Choroid plexus epithelial cell (primary cell): ENCODE measurements around the gene SIX1.
A peak's percentile ranks its signal among the peaks of the same experiment; 100 is the strongest.

Experiments
- DNase-seq: peaks from one replicate; pipeline ENCODE4 v3.0.0-alpha.2; 2010; ENCODE audit warnings: low read depth
- H3K4me3 ChIP-seq: 2 replicates; pipeline ENCODE4 v1.5.1; 2011; ENCODE audit warnings: low read depth, mild to moderate bottlenecking, control low read depth, low read length, moderate library complexity
- TF ChIP-seq, protein P1 (sequence below): conservative IDR thresholded peaks from 2 replicates; pipeline ENCODE4 v1.5.1; 2011; ENCODE audit warnings: low read depth, mild to moderate bottlenecking, control low read depth, inconsistent platforms, low read length, moderate library complexity

SIX1 gene

DNA sequence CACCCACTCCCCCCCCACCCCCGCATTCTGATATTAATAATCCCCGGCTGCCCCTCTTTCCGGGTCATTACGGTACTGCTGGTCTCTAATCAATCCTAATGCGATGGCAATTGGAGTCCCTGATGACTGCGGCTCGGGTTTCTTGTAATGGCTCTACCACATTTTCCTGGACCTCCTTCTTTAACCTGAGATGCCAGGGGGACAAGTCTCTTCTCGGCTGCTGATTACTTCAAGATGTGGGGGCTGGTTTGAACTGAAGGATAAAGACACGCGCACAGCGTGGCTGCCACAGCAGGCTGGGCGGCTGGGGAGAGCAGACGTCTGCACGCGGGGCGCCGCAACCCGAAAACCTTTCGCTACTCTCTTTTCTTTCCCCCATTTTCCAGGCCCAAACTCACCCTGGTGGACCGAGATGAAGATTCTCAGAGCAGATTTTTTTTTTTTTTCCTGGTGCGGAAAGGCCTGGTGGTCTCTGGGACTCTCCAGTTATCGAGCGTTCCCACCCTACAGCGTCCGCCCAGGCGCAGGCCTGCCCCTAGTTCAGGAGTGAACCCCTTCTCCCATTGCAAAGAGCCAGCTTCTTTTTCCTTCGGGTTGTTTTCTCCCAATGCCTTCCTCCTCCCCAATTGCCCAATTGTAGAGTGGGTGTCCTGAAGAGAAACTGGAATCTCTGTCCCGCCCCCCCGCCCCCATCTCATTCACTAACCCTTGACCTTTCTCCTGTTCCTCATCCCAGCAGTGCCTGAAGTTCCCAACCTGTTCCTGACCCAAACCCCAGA lies 6.0 kb upstream of the SIX1 start:
- TF ChIP-seq, protein P1, sequence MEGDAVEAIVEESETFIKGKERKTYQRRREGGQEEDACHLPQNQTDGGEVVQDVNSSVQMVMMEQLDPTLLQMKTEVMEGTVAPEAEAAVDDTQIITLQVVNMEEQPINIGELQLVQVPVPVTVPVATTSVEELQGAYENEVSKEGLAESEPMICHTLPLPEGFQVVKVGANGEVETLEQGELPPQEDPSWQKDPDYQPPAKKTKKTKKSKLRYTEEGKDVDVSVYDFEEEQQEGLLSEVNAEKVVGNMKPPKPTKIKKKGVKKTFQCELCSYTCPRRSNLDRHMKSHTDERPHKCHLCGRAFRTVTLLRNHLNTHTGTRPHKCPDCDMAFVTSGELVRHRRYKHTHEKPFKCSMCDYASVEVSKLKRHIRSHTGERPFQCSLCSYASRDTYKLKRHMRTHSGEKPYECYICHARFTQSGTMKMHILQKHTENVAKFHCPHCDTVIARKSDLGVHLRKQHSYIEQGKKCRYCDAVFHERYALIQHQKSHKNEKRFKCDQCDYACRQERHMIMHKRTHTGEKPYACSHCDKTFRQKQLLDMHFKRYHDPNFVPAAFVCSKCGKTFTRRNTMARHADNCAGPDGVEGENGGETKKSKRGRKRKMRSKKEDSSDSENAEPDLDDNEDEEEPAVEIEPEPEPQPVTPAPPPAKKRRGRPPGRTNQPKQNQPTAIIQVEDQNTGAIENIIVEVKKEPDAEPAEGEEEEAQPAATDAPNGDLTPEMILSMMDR: no peak
- DNase-seq: no peak
- no peak overlapping the region for H3K4me3 ChIP-seq

DNA sequence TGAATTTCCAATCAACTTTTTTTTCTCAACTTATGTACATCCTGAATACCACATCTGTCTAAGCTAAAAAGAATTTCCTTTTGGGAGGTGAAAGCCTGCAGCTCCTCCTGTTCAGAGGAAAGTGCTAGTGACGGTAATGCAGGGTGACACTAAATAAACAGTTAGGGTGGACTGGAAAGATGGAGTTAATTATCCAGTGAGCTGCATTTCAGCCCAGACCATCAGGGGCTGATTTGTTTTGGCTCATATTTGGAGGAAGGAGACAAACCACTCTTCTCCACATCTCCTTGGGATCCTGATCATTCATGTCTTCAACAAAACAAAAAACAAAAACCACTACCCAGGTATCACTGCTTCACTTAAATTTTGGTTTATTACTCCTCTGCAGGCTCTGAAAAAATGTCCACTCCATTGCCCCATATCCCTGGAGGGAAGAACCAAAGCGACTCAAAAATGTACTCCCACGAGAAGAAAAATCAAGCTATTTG lies 5.1 kb upstream of the SIX1 start:
- H3K4me3 ChIP-seq: no peak overlapping the region
- TF ChIP-seq, protein P1: no peak
- no peak for DNase-seq

DNA sequence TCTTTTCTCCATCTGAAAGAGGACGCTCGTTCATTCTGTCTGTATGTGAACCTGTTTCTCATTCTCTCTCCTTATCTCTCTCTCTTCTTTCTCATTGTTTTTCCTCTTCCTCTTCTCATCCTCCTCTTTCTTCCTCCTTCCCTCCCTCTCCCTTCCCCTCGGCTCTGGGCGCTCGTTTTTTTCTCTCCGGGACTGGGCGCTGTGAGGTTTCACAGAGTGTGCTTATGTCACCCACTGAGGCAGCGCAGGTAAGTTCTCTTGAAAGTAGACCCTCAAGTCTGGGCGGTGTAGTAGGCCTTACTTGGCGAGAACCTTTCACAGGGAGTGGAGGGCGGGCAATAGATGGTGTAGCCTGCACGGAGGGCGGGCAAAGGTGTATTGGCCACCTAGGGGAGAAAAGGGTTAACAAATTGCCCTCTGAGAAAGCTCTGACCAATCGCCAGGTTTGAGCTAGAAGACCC lies 4.5 kb upstream of the SIX1 start:
- peak overlapping the region; percentile 58 for H3K4me3 ChIP-seq
- TF ChIP-seq, protein P1: no peak
- no peak for DNase-seq

DNA sequence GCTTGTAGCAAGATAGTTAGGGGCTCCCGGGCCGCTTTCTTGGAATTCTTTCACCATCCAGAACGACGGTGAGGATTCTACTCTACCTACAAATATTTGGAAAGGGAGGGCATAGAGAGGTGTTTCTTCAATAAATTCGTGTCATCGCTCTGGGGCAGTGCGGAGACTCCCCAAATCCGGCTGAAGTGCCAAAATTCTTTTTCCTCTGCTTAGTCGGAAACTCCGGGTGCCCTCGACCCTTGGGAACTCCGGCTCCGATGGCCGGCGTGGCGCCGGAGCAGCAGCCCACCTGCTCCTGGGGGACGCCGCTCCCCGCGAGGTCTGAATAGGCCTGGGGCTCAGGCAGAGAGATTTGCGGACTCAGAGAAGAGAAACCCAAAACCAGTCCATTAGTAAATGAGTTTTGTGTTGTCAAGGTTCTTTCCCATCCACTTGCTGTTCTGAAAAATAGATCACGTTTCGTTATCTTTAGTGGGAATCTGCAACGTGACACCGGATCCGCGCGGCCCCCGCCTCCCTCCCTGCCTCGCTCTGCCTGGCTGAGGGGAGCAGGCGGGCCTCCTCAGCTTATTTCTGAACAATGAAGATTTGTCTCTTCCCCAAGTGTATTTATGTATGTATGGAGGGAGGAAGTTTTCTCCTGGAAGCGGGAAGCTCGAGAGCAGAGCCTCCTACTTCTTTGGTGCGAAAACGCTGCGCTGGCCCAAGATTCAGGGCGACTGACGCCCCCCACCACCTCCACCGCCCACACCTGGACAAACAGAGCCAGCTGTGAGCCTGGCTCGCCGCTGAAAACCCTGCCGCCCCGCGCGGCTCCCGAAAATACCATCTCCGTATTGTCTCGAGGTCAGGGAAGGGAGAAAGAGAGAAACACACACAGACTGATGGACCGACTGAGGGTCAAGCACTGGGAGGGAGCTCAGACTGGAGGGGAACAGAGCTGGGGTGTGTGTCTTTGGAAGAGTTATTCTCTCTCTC lies 3.7 kb upstream of the SIX1 start:
- TF ChIP-seq, protein P1: no peak
- H3K4me3 ChIP-seq: peak overlapping the region; percentile 58
- peak; percentile 24 for DNase-seq

DNA sequence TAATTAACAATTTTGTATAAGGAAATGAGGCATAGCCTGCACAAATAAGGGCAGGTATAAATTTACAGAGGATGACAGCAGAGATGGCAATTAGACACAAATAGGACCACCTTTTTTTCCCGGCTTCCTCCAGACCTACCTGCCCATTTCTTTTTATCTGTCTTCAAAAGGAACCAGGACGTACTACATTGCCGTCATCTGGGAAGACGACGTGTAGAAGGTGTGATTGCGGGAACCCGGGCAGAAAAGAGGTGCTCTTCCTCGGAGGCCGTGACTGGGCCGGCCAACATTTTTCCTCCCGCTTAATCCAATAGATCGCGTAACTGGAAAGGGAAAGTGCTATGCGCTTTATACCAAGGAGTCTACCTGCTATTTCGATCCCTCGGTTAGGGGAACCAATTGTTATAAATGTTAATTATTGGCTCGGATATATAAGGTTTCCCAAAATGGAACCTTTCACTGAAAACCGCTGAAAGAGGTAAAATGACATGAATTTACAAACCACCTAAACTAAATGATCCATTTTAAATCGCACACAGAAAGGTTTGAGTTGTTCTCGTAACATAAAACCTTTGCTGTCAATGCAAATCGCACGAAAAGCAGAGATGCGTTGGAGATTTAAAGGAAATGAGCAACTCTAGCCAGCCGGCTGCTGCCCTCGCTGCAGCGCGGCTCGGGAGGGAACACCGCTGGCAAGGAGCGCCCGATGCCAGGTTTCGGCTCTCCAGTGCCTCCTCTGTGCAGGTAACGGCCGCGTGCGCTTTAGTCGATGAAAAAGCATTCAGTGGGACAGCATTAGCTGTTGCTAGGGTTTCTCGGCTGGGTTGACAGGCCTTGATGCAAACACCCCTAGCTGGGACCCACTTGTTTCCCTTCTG lies 2.8 kb upstream of the SIX1 start:
- H3K4me3 ChIP-seq: no peak overlapping the region
- no peak for DNase-seq
- TF ChIP-seq, protein P1: no peak

DNA sequence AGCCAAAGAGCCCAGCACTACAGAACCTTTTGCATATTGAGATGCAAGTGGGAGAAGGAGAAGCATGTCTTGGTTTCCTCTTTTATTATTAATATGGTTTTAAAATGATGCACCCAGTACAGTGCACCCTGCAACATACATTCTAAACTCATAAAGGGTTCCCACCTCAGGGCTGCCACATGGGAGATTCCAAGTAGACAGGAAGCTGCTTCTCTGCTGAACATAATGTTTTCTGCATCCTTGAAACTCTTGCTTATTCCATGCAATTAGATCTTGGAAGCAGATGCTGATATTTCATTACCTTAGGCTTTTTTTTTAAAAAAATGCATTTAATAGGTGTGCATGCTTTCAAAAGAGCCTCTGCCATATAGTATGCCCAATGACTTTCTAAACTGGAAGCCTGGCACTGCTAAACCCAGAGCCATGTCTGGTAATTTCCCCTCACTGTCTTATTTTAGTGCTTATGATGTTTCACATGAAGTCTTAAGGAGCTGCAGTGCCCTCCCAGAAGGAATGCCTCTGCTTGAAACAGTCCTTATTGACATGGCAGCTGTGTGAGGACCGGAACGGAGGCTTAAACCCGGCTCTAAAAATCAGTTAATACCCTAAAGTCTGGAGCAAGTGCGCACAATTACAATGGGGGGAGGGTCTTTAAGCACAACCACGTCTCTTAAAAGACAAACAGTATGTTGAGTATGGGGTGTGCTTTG lies 2.0 kb upstream of the SIX1 start:
- no peak overlapping the region for H3K4me3 ChIP-seq
- DNase-seq: no peak
- TF ChIP-seq, protein P1: no peak
